ENCODE results near the gene ADRB2. TPM values are rescaled to one million over a fixed set of nuclear protein-coding genes. Genes with fewer than 3 reads are reported as not detected.
"Not testable (repeated sequence)": the region's sequence is repeated elsewhere in the genome, so short reads cannot be mapped to it uniquely, and the experiment has no call there.

ADRB2 gene
- total and polyA plus RNA-seq, 12 donors = 1.8 to 7.8 (median 4.4) TPM

- peak in 1 of 2 donors; percentile 45 for DNase-seq
These were observed 48.9 kb downstream of the ADRB2 start for GRCh38 chr5:148875205-148875875.

GRCh38 chr5:148877436-148877835 lies 51.0 kb downstream of the ADRB2 start:
- not testable (repeated sequence) for H3K4me3 ChIP-seq, DNase-seq, H3K27me3 ChIP-seq, H3K27ac ChIP-seq, ATAC-seq, H3K9me3 ChIP-seq, H3K36me3 ChIP-seq
- WGBS, 2 donors = 95 to 97% methylated on average over 5 of the region's 5 CpGs
- H3K4me1 ChIP-seq = peaks cover 11 to 35% (median 30%) of the 10 kb centered on the region in 9 donors
- intact Hi-C loops (cut with DNase I) = loop anchor here in 1 of 10 donors (10.0 kb wide), 2 partner anchors 47 to 53 kb away; partner anchors contain the start of gene ADRB2

More at GRCh38 chr5:148875205-148875875, 48.9 kb downstream of the ADRB2 start:
- no peaks in the 10 kb centered on the region for H3K9me3 ChIP-seq
- peak in 6 of 8 donors; percentile 60 to 83 (median 68) for ATAC-seq
- peaks cover 11 to 35% (median 30%) of the 10 kb centered on the region in 9 donors for H3K4me1 ChIP-seq
- no peak for TF ChIP-seq CTCF (IDR thresholded peaks at IDR 0.05)
- intact Hi-C loops (cut with DNase I) = loop anchor here in 1 of 10 donors (10.0 kb wide), 2 partner anchors 49 to 51 kb away; partner anchors contain the start of gene ADRB2
- no peaks in the 10 kb centered on the region for H3K27me3 ChIP-seq
- WGBS, 2 donors = 50 to 54% methylated on average over 4 of the region's 4 CpGs
- peak overlapping the region in 4 of 10 donors; percentile 53 to 72 (median 64) for H3K27ac ChIP-seq
- H3K4me3 ChIP-seq = no peak overlapping the region
- no peaks in the 10 kb centered on the region for H3K36me3 ChIP-seq

Other genes with a start within 250 kb of the ADRB2 start
- gene HTR4, start 172.1 kb upstream of the ADRB2 start, total RNA-seq = 1 to 10 TPM in 1 of 10 donors, under 1 TPM in 8, not detected in 1; 0.23 to 1.1 (median 0.40) TPM
- gene HTR4, start 172.1 kb upstream of the ADRB2 start, polyA plus RNA-seq = under 1 TPM in 1 of 2 donors, not detected in 1; 0.16 TPM
- gene SH3TC2, start 236.5 kb downstream of the ADRB2 start, total RNA-seq = 10 to 100 TPM in 2 of 10 donors, 1 to 10 TPM in 7, under 1 TPM in 1; 0.97 to 13.1 (median 7.4) TPM
- 1 to 10 TPM in 1 of 2 donors, under 1 TPM in 1; 0.91 to 2.9 TPM for gene SH3TC2, start 236.5 kb downstream of the ADRB2 start, polyA plus RNA-seq